Neural progenitor cell (in vitro differentiated cells): ENCODE results near the gene GLIS1. TPM values are rescaled to one million over a fixed set of nuclear protein-coding genes. Genes with fewer than 3 reads are reported as not detected.
A peak's percentile ranks its signal among the peaks of the same experiment; 100 is the strongest.

Experiments
- DNase-seq: peaks from one replicate; pipeline ENCODE4 v3.0.0-alpha.2; 2016; ENCODE audit warnings: low spot score
- H2AFZ ChIP-seq: fragments of 200-600 bp; sonication (generic); replicated peaks from 2 replicates; pipeline ENCODE4 v1.6.1; 2016; ENCODE audit warnings: antibody characterized with exemption
- H3F3A ChIP-seq: fragments of 200-600 bp; sonication (generic); 2 replicates; pipeline ENCODE4 v1.6.1; 2016; ENCODE audit warnings: antibody characterized with exemption, low read depth
- H3K27ac ChIP-seq: fragments of 200-600 bp; sonication (generic); 2 replicates; pipeline ENCODE4 v1.5.1; 2016; ENCODE audit warnings: mild to moderate bottlenecking
- H3K27me3 ChIP-seq: fragments of 200-600 bp; sonication (generic); 2 replicates; pipeline ENCODE4 v1.6.1; 2016; ENCODE audit warnings: mild to moderate bottlenecking, moderate library complexity
- H3K36me3 ChIP-seq: fragments of 200-600 bp; sonication (generic); 2 replicates; pipeline ENCODE4 v1.5.1; 2016
- H3K4me1 ChIP-seq: fragments of 200-600 bp; sonication (generic); 2 replicates; pipeline ENCODE4 v1.6.1; 2016; ENCODE audit warnings: mixed run types
- H3K4me2 ChIP-seq: fragments of 200-600 bp; sonication (generic); 2 replicates; pipeline ENCODE4 v1.6.1; 2016
- H3K4me3 ChIP-seq: fragments of 200-600 bp; sonication (generic); 2 replicates; pipeline ENCODE4 v1.5.1; 2016
- H3K79me2 ChIP-seq: fragments of 200-600 bp; sonication (generic); 2 replicates; pipeline ENCODE4 v1.6.1; 2016; ENCODE audit warnings: low read depth
- H3K9ac ChIP-seq: fragments of 200-600 bp; sonication (generic); 2 replicates; pipeline ENCODE4 v1.6.1; 2016
- H3K9me3 ChIP-seq: fragments of 200-600 bp; sonication (generic); 2 replicates; pipeline ENCODE4 v1.5.1; 2016; ENCODE audit warnings: low read depth
- H4K20me1 ChIP-seq: fragments of 200-600 bp; sonication (generic); 2 replicates; pipeline ENCODE4 v1.6.1; 2016; ENCODE audit warnings: low read depth
- H3K27ac Mint-ChIP-seq: 3 replicates; pipeline ENCODE4 v1.8.0; 2021; ENCODE audit warnings: mixed read lengths
- H3K27me3 Mint-ChIP-seq: 2 replicates; pipeline ENCODE4 v1.8.0; 2022; ENCODE audit warnings: low read depth, mild to moderate bottlenecking, inconsistent platforms, moderate library complexity, mixed read lengths; ENCODE audit not compliant: insufficient read depth
- H3K36me3 Mint-ChIP-seq: 3 replicates; pipeline ENCODE4 v1.8.0; 2021; ENCODE audit warnings: mixed read lengths
- H3K4me1 Mint-ChIP-seq: 3 replicates; pipeline ENCODE4 v1.8.0; 2021; ENCODE audit warnings: mixed read lengths
- H3K4me3 Mint-ChIP-seq: 3 replicates; pipeline ENCODE4 v1.8.0; 2021; ENCODE audit warnings: mild to moderate bottlenecking, moderate library complexity, mixed read lengths
- H3K9me3 Mint-ChIP-seq: 3 replicates; pipeline ENCODE4 v1.8.0; 2020; ENCODE audit warnings: mixed read lengths
- CTCF ChIP-seq: fragments of 200-600 bp; sonication (generic); IDR thresholded peaks from 2 replicates; pipeline ENCODE4 v1.5.1; 2017; ENCODE audit warnings: antibody characterized with exemption, mild to moderate bottlenecking
- EZH2 ChIP-seq: fragments of 200-600 bp; sonication (generic); IDR thresholded peaks from 2 replicates; pipeline ENCODE4 v1.6.1; 2017; ENCODE audit warnings: antibody characterized with exemption, mild to moderate bottlenecking, moderate library complexity
- EZH2phosphoT487 ChIP-seq: fragments of 200-600 bp; sonication (generic); IDR thresholded peaks from 2 replicates; pipeline ENCODE4 v1.6.1; 2017; ENCODE audit warnings: antibody characterized with exemption
- total RNA-seq: library from RNA; depleted of rRNA; stranded (reverse); fragments of >200 nt; gene quantifications from 2 replicates; pipeline ENCODE4 v1.2.3, GENCODE V29; 2015; ENCODE audit warnings: low replicate concordance

The GLIS1 gene
- total RNA-seq, 1 donor from 2014 or later = not detected

DNA sequence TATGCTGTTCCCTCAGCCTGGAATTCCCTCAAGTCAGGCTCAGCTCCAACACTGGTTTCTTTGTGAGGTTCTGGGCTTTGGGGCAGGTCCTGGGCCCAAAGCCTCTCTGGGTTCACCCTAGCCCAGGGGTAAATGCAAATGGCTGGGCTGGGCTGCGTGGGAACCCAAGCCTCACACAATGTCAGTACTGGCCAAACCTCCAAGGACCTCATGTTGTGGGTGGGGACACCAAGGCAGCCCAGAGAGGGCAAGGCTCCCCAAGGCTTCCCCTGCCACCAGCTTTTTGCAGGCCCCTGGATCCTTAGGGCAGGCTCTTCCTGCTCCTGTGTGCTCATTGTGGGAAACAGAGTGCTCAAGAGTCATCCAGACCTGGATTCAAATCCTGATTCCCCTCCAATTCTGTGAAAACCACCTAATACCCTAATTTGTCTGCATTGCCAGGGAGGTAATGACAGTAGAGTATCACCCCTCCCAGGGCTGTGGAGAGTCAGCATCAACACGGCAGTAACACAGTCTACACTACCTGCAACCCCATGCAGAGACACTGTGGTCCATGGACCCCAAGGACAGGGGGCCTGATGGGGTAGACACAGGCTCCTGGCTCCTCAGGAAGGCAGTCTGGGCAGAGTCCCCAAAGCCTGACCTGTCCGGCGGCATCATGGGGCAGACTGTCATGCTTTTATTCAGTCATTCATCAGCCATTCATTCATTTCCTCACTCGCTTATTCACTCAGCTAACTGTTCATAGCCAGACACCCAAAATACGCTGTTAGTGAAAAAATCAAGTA lies 194.0 kb downstream of the GLIS1 start:
- Histone ChIP-seq H3K4me1 (no peaks in the 10 kb centered on the region), H3K4me2 (no peak overlapping the region), H3K27me3 (no peaks in the 10 kb centered on the region), H3K27ac (no peak overlapping the region), H3K79me2 (no peaks in the 10 kb centered on the region), H3F3A (no peaks in the 10 kb centered on the region), H3K9me3 (no peaks in the 10 kb centered on the region), H2AFZ (no peak overlapping the region), H3K9ac (no peak overlapping the region), H4K20me1 (no peaks in the 10 kb centered on the region), H3K4me3 (no peak overlapping the region), H3K36me3 (no peaks in the 10 kb centered on the region)
- Mint-ChIP-seq H3K4me3 (no peak overlapping the region), H3K27ac (peak overlapping the region; percentile 19), H3K36me3 (no peaks in the 10 kb centered on the region), H3K4me1 (peaks cover 20% of the 10 kb centered on the region), H3K27me3 (peaks cover 16% of the 10 kb centered on the region), H3K9me3 (no peaks in the 10 kb centered on the region)
- no peak for DNase-seq
- no peak for TF ChIP-seq CTCF
- no peak for TF ChIP-seq EZH2
- TF ChIP-seq EZH2phosphoT487 = no peak

DNA sequence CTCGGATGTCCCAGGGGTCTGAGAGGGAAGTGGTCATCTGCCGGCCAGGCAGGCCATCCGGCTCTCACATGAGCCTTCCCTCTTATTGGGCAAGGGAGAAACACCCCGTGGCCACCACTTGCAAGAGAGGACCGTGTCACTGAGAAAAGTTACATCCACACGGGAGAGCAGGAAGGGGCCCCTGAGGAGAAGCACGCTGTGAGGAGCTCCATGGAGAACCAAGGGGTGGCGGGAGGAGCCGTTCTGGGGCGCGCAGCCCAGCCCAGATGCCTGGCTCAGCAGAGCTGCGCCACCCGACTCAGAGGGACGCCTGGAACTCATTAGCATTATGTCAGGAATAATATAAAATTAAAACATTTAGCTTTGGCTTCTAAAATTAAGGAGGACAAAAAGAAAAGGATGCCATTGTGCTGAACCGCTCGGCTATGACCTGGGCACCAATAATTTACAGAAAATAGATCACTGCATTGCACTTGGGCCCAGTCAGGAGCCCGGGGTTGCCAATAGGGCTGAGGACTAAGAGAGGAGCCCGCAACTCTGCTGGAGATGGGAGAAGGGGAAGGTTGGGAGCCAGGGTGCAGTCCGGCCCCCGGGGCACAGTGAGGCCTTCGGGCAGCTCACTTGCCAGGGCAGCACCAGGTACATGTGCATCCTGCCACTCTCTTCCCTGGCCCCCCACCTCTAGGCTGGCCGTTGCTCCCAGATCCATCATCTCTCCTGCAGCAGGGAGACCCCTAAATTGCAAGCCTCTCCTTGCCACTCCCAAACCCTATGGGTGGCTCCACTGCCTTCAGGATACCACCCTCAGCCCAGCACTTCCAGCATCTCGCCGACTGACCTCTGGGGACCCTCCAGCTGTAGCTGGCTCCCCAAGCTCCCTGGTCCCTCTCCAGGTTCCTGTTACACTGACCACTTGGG lies 194.9 kb downstream of the GLIS1 start:
- no peak for TF ChIP-seq CTCF
- no peak for TF ChIP-seq EZH2phosphoT487
- TF ChIP-seq EZH2 = no peak
- no peaks in the 10 kb centered on the region for H3K36me3 ChIP-seq
- Mint-ChIP-seq H3K4me1 (peaks cover 22% of the 10 kb centered on the region), H3K27me3 (peaks cover 15% of the 10 kb centered on the region), H3K27ac (peak overlapping the region; percentile 19), H3K9me3 (no peaks in the 10 kb centered on the region), H3K36me3 (no peaks in the 10 kb centered on the region), H3K4me3 (no peak overlapping the region)
- H2AFZ ChIP-seq = no peak overlapping the region
- no peak overlapping the region for H3K9ac ChIP-seq
- no peaks in the 10 kb centered on the region for H3K9me3 ChIP-seq
- H4K20me1 ChIP-seq = no peaks in the 10 kb centered on the region
- H3F3A ChIP-seq = no peaks in the 10 kb centered on the region
- H3K27me3 ChIP-seq = no peaks in the 10 kb centered on the region
- H3K4me3 ChIP-seq = no peak overlapping the region
- no peak overlapping the region for H3K27ac ChIP-seq
- H3K4me1 ChIP-seq = no peaks in the 10 kb centered on the region
- no peak for DNase-seq
- H3K79me2 ChIP-seq = no peaks in the 10 kb centered on the region
- H3K4me2 ChIP-seq = no peak overlapping the region

GRCh38 chr1:53543130-53543777 lies 195.7 kb downstream of the GLIS1 start:
- Histone ChIP-seq H3K4me1 (no peaks in the 10 kb centered on the region), H3K27ac (no peak overlapping the region), H3K27me3 (no peaks in the 10 kb centered on the region)

More at GRCh38 chr1:53543130-53543777, 195.7 kb downstream of the GLIS1 start:
- H3K36me3 Mint-ChIP-seq = no peaks in the 10 kb centered on the region
- no peaks in the 10 kb centered on the region for H3F3A ChIP-seq
- H4K20me1 ChIP-seq = no peaks in the 10 kb centered on the region
- no peak for DNase-seq
- H3K9me3 ChIP-seq = no peaks in the 10 kb centered on the region
- no peak overlapping the region for H2AFZ ChIP-seq
- no peaks in the 10 kb centered on the region for H3K36me3 ChIP-seq
- no peak for TF ChIP-seq CTCF
- TF ChIP-seq EZH2 = no peak
- TF ChIP-seq EZH2phosphoT487 = no peak
- H3K4me3 ChIP-seq = no peak overlapping the region
- H3K4me3 Mint-ChIP-seq = peak overlapping the region; percentile 5
- H3K79me2 ChIP-seq = no peaks in the 10 kb centered on the region
- H3K27ac Mint-ChIP-seq = peak overlapping the region; percentile 90
- no peaks in the 10 kb centered on the region for H3K9me3 Mint-ChIP-seq
- peaks cover 16% of the 10 kb centered on the region for H3K27me3 Mint-ChIP-seq
- peaks cover 22% of the 10 kb centered on the region for H3K4me1 Mint-ChIP-seq
- no peak overlapping the region for H3K4me2 ChIP-seq
- no peak overlapping the region for H3K9ac ChIP-seq
